T47D (cell line): Measurements from ENCODE around the gene ARHGAP12.
"Not testable (repeated sequence)": the region's sequence is repeated elsewhere in the genome, so short reads cannot be mapped to it uniquely, and the experiment has no call there.

Experiments
- DNase-seq, 2 experiments: peaks; one replicate each; pipeline versions ENCODE4 v3.0.0 to v3.0.0-alpha.2; 2011 to 2012; ENCODE audit warnings: low read depth in 1 of 2, low spot score in 1 of 2
- JUND ChIP-seq: IDR thresholded peaks from 2 replicates; pipeline ENCODE4 v1.6.1; 2012; ENCODE audit warnings: low read depth
- in situ Hi-C: cut with HindIII; loops from 2 replicates; pipeline ENCODE4 v1.10.0; 2016; ENCODE audit warnings: low sequenced_read_pairs, low pct_unique_long_range_greater_than_20kb

Gene ARHGAP12

DNA sequence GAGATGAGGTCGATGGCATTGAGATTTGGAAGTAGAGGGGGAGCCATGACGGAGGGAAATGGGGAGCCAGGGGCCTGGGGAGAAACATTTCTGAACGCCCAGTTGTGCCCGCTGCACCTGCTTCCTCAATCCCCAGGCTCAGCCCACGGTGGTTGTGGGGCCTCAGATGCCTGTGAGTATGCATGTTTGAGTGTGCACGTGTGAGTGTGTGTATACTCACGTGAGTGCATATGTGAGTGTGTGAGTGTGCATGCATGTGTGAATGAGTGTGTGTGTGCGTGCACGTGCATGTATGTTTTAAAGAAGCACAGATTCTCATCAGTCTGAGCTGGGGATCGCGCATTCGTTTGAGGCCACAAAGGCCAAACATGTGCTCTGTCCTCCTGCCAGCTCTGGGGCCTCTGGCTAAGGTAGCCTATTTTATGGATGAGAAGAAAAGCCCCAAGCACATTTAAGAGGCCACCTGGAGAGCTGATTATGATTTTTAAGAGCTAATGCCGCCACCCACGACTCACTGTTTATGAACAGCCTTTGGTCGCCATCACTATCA lies 154.8 kb downstream of the ARHGAP12 start:
- in situ Hi-C loops: no loop called here

GRCh38 chr10:31771331-31771831 lies 157.2 kb downstream of the ARHGAP12 start:
- TF ChIP-seq JUND: no peak
- in situ Hi-C loops: no loop called here
- DNase-seq: no peak

More for the DNA sequence above, 154.8 kb downstream of the ARHGAP12 start:
- no peak for DNase-seq
- TF ChIP-seq JUND: no peak

GRCh38 chr10:31770307-31770902 lies 158.2 kb downstream of the ARHGAP12 start:
- in situ Hi-C loops: no loop called here
- peak in 1 of 2 experiments; percentile 48 for DNase-seq
- TF ChIP-seq JUND: no peak

DNA sequence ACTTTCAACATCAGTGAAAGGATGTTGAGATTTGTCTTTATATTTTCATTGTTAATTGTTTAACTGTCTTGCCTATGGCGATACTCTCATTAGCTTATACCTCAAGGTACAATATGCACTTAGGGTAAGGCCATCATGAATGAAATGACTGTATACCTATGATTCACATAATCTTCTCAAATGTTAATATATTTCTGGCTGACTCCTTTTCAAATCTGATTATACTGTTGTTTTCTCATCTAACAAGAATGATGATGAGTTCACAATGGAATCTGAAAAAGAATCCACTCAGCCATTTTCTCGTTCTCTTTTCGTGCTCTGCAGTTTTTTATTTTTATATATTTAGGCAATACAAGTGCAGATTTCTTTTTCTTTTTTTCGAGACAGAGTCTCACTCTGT lies 159.1 kb downstream of the ARHGAP12 start:
- TF ChIP-seq JUND: no peak
- in situ Hi-C loops: no loop called here
- DNase-seq: no peak

DNA sequence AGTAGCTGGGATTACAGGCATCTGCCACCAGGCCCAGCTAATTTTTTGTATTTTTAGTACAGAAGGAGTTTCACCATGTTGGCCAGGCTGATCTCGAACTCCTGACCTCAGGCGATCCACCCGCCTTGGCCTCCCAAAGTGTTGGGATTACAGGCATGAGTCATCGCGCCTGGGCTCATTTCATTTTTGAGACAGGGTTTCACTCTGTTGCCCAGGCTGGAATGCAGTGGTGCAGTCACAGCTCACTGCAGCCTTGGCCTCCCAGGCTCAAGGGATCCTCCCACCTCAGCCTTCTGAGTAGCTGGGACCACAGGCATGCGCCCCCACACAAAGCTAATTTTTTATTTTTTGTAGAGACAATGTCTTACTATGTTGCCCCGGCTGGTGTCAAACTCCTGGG lies 159.7 kb downstream of the ARHGAP12 start:
- DNase-seq, in situ Hi-C loops: not testable (repeated sequence)

- no peak for TF ChIP-seq JUND
- in situ Hi-C loops: no loop called here
- no peak for DNase-seq
Measured at GRCh38 chr10:31768467-31768866, 160.2 kb downstream of the ARHGAP12 start.

DNA sequence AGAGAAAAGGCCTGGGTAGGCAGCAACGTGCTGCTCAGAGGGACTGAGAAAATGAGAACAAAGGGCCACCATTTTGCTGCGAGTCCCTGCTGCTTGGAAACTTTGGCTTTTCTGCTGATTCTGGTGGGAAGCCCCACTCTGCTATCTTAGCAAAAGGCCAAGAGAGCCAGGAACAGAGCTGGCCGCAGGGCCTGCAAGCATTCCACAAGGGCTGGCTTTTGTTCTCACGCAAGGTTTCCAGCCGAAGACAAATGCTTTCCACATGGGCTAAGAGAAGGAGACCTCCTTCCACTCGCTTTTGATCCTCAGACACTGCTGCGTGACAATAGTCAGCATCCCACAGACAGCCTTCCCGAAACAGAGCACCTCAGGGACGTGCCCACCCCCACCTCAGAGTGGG lies 163.1 kb downstream of the ARHGAP12 start:
- in situ Hi-C loops: no loop called here
- no peak for DNase-seq
- no peak for TF ChIP-seq JUND

DNA sequence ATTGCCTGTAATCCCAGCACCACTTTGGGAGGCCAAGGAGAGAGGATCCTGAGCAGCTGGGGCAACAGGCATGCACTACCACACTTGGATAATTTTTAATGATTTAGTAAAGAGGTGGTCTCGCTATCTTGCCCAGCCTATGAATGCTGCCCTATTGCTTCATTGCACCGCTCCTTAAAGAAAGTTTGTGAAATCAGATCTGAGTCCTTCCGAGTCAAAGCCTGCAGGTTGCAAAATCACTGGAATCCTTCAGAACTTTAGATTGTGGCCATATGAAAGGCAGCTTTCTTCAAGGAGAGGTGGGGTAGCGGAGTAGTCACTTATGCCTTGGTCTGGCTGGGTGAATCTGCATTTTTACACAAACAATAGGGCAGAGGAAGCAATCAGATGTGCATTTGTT lies 166.3 kb downstream of the ARHGAP12 start:
- TF ChIP-seq JUND: no peak
- in situ Hi-C loops: no loop called here

DNA sequence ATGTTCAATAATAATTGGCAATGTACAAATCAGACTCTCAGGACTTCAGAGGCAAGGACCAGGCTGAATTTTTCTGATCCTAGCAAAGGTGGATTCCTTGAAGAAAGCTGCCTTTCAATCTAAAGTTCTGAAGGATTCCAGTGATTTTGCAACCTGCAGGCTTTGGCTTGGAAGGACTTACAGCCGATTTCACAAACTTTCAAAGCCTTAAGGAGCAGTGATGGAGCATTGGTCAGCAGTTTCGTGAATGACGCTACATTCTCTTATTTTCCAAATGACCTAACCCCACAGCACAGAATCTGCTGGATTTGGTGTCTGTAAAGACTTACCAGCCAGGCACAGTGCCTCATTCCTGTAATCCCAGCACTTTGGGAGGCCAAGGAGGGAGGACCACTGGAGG lies 167.5 kb downstream of the ARHGAP12 start:
- in situ Hi-C loops: no loop called here
- DNase-seq: no peak
- no peak for TF ChIP-seq JUND

More for the DNA sequence above, 166.3 kb downstream of the ARHGAP12 start:
- DNase-seq: no peak

DNA sequence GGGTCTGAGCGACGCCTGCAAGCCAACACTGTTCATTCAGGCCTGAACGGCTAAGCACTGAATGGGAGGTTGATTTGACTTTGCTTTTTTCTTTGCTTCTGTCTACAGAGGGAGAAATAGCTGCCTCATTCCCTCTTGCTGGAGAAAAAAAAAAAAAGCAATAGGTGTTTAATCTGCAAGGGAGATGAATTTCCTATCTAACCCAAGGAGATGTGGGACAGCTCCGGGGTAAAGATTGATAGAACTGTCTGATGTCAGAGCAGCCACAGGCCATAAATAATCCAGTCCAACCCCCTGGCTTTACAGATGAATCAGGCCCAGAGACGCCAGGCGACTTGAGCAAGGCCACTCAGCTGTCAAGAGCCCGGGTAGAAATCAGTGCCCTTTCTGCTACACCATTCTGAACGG lies 168.0 kb downstream of the ARHGAP12 start:
- no peak for DNase-seq
- TF ChIP-seq JUND: no peak
- in situ Hi-C loops: no loop called here

GRCh38 chr10:31759799-31760626 lies 168.6 kb downstream of the ARHGAP12 start:
- TF ChIP-seq JUND: no peak
- in situ Hi-C loops: no loop called here
- peak; percentile 78 to 96 for DNase-seq

GRCh38 chr10:31759124-31759798 lies 169.4 kb downstream of the ARHGAP12 start:
- in situ Hi-C loops: no loop called here
- DNase-seq: peak; percentile 38 to 77
- TF ChIP-seq JUND: no peak
